Left lobe of liver (tissue), 1 donor: ENCODE measurements around the gene BDKRB2. TPM values are rescaled to one million over a fixed set of nuclear protein-coding genes. Genes with fewer than 3 reads are reported as not detected.

Experiments used
- total RNA-seq: library from RNA; stranded (reverse); gene quantifications from one replicate; pipeline ENCODE4 v1.2.1, GENCODE V29; 2021
- donor health status: DM: no; HTN: yes; CAD: no.

The BDKRB2 gene
- total RNA-seq, 1 donor from 2014 or later: 0.10 TPM

Other genes starting within 250 kb of the BDKRB2 start
- gene C14orf132, start 165.5 kb upstream of the BDKRB2 start, total RNA-seq: 4.7 TPM
- not detected for gene BDKRB1, start 51.4 kb downstream of the BDKRB2 start, total RNA-seq
- 15.6 TPM for gene ATG2B, start 158.5 kb downstream of the BDKRB2 start, total RNA-seq
- gene GSKIP, start 158.7 kb downstream of the BDKRB2 start, total RNA-seq: 12.7 TPM
- gene AK7, start 187.3 kb downstream of the BDKRB2 start, total RNA-seq: 0.98 TPM